NCI-H1092 treated with DMSO at 0.1 percent for 48 hours (cell line): ENCODE data around the gene SNX15.

ENCODE experiments used
- DNase-seq: peaks from one replicate; lab custom pipeline; 2025; lab: John Stamatoyannopoulos, UW

SNX15 gene

DNA sequence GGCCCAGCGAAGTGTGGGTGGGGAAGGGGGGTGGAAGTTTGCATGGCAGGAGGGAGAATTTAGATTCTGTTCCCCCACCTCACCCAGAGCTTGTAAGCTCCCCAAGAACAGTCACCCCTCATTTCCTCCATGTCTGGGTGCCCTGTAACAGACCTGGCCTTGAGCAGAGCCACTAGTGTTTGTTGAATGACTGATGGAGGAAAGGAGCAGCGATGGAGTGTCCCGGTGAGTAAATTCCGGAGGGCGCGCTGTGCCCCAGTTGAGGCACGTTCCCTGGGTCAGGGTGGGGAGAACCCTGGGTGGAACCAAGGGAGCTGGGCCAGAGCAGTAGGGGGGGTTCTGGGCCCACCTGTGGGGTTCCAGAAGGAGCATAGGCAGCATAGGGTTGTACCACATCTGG lies 30.3 kb downstream of the SNX15 start:
- DNase-seq: no peak

DNA sequence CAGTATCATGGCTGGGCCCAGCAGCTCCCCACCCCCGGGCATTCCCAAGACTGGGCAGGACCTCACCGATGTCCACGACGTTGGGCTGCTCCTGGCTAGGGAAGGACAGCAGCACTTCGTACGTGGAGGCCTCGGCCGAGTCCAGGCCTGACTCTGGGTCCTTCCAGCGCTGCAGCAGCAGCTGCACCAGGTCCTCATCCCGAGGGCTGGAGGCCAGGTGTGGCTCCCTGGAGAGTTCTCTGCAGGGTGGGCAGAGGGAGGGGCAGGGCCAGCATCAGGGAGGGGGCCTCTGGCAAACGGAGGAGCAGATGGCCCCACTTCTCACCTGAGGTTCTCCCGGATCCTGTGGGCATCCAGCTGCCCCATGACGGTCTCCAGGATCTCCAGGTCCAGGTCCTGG lies 30.8 kb downstream of the SNX15 start:
- no peak for DNase-seq

DNA sequence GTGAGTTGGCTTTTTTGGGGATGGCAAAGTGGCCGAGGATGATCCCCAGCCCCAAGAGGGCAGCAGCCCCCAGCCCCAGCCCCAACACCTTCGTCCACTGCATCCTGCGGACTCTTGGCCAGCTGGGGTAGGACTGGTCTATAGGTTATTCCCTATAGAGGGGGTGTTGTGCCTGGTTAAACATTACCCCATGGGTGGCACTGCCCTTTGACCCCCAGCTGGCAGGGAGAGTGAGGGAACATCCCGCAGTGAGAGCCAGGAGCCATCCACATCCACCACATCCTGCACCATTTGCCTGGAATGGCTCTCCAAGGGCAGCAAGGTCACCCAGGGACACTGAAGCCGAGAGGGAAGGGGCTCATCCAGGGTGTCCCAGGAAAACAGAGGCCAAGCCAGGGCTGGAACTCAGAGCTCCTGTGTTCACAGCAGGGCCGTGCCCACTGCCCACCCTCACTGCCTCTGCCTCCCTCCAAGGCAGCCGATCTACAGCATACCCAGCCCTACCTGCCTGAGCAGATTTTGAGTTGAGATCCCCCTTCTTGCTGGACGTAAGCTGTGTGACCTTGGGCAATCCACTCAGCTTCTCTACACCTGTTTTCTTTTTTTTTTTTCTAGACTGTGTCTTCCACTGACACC lies 31.3 kb downstream of the SNX15 start, which contains the start of gene NAALADL1:
TSS of gene NAALADL1 (minus strand) at position 135 of the 636 bp plus-strand sequence. CDS start at position 103, 32 bp downstream.
- DNase-seq: no peak

DNA sequence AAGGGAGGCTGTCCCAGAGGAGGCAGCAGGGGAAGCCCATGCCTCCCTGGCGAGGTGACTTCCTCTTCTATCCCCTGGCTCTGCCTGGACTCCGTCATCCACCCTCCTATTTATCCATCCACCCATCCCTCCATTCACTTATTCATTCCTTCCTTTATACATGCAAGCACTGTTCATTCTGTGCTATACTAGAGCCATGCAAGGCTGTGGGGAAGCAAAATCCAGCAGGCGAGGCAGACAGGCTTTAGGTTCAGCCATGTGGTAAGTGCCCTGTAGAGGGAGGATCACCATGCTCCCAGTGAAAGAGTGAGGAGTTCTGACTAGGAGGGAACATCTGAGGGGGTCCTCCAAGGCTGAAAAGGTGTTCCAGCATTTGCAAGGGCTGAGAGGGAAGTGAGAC lies 32.3 kb downstream of the SNX15 start:
- no peak for DNase-seq

DNA sequence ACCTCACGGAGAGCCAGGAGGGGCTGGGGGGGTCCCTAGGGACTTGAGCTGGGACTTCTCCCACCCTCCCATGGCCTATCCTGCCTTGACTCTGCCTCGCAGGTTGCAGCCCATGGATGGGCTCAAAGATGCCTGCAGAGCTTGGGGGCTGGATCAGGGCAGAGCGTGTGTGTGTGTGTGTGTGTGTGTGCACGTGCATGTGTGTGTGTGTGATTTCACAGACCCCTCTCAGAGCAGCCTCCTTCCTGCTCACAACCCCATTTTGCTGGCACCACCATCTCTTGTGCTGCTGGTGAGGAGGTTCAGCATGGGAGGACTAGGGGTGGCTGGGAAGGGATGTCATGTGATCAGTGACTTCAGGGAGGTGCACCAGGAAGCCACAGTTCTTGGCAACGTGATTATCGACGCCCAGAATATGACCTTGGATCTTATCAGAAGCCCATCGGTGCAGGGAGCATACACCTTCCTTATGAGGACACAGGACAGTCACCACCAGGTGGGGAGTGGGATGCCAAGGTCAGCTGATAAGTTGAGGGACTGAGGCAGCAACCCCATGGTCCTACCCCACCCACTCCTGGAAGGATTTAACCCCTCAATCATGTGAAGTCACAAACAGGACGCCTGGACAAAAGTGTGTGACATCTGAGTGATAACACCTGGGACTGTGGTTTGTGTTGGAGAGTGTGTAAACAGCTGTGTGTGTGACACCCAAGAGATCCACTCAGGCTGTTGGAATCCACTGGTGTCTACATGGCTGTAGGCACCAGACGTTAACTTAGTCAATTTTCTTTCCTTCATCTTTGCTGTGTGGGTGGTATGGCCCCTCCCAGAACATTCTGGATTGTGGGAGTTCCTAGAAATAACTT lies 33.0 kb downstream of the SNX15 start:
- DNase-seq: no peak

DNA sequence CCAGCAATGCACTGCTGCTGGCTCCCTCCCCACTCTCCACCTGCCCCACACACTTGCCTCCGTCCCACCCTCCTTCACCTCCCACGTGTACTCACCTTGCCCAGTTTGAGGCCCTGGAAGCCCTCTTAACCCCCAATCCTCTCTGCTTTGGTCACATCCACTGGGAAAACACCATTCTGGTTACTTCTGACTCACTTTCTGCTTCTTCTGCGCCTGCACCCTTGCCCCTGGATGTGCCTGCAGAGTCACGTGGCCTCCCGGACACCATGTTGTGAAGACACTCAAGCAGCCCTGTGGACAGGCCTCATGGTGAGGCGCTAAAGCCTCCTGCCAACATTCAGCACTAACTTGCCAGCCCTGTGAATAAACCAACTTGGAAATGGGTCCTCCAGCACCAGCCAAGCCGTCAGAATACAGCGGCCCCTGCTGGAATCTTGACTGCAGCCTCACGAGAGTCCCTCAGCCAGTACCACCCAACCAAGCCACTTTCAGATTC lies 33.7 kb downstream of the SNX15 start:
- DNase-seq: no peak

DNA sequence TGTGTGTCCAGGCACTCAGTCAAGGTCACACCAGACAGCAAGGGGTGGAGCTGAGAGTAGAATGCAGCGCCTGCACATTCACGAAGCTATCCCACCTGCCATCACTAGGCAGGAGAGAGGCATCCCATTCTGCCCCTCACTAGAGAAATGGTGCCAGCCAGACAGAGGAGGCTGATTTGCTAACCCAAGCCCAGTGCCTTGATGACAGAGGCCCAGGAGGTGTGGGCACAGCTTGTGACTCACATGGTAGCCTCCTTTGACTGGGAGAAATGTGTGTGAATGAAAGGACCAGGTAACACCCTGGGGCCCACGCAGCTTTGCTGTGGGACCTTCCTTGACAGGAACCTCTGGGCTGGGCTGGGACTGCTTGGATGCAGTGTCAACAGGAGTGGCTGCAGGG lies 36.3 kb downstream of the SNX15 start:
- DNase-seq: no peak

DNA sequence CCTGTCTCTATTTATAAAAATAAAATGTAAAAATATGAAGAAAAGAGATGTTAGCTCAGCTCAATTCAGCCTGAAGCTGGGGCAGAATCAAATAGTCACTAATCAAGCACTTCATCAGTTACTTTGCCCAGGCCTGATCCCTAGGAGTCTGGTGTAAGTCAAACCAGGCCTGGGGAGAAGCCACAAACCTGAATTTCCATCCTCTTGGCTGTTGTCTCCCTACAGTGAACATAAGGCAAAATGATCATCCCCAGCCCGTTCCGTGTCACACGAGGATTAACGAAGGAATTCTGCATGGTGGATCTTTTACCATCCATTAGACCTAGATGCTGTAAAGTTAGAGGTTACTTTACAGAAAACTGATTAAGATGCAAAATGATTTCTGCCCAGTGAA lies 37.6 kb downstream of the SNX15 start:
- no peak for DNase-seq

DNA sequence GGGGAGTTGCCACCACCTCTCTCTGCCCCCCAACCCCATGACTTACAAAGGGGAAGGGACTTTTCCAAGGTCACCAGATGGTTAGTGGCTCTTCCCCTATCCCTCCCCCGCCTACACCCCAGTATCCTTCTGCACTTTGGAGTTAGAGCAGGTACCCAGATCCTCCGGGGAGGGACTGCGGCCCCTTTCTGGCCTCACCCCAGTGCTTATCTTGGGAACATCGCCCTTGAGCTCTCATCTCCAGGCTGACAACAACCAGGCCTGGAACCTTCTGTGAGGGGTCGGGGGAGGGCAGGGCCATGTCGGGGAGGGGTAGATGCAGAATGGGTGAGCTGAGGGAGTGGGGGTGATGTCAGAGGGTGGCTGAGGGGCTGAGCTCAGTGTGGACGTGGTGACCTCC lies 38.6 kb downstream of the SNX15 start:
- DNase-seq: no peak

DNA sequence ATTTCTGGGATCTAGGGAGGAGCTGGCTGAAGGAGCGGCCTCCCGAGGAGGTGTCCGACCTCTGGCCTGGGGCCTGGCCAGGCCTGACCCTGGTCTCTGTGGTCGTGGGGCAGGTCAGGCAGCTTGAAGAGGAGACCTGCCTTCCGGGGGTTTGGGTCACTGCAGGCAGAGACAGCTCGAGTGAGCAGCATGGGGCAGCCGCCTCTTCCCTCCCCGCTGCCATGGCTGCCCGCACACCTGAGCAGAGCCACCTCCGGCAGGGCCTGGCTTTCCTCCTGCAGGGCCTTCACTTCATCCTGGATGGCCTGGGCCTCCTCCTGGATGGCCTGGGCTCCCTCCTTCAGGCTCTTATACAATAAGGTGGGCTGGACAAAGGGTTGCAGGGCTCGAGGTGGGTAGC lies 39.1 kb downstream of the SNX15 start:
- DNase-seq: no peak

DNA sequence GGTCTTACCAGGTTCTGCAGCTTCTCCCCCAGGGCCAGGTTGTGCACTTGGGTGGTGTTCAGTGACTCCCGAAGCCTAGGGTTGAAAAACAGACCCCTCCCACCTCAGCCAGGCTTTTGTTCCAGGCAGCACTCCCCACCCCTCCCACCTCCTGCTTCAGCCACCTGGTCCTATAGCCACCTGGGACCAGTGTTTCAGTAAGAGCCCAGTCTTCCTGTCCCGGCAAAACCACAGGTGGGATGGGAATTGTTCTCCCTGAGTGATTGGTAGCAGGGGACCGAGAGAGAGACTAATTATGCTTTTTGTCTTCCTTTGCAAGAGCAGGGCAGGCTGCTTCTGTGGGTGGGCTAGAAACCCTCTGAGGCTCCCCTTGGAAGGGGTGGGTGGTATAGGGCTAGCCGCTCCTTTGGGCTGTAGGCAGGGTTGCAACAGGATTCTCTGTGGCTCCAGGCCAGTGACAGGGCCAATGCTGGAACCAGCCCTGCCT lies 39.6 kb downstream of the SNX15 start:
- DNase-seq: no peak

DNA sequence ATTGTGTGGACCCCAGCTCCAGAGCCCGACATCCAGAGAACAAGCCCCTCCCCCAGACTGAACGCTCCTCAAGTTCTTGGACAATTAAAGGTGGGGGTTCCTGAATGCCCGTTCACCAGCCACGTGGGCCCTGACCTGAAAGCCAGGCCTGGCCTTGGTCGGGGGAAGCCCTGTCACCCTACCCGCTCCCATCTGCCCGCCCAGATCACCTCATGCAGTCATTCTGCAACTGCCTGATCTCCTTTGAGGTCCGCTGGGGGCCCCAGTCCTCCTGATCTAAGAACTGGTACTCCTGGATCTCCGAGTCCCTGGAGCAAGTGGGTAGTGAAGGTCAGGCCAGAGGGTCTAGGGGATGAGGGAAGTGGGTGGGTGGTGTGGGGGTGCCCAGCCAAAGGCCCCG lies 40.2 kb downstream of the SNX15 start:
- no peak for DNase-seq

DNA sequence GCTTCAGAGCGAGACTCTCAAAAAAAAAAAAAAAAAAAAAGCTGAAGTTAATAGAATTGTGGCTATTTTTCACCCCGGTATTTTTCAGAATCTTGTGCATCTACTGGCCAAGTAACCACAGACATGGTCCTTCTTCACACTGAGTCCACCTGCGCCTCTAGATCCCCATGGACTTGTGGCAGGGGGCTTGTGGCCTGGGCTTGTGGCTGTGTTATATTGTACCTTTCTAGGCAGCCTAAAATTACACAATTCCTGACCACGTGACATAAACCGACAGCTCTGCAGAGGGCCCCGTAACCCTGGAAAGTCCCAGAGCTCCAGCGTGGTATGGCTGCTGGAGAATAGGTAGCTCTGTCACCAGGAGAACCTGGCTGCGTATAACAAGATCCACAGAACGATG lies 42.0 kb downstream of the SNX15 start:
- no peak for DNase-seq

DNA sequence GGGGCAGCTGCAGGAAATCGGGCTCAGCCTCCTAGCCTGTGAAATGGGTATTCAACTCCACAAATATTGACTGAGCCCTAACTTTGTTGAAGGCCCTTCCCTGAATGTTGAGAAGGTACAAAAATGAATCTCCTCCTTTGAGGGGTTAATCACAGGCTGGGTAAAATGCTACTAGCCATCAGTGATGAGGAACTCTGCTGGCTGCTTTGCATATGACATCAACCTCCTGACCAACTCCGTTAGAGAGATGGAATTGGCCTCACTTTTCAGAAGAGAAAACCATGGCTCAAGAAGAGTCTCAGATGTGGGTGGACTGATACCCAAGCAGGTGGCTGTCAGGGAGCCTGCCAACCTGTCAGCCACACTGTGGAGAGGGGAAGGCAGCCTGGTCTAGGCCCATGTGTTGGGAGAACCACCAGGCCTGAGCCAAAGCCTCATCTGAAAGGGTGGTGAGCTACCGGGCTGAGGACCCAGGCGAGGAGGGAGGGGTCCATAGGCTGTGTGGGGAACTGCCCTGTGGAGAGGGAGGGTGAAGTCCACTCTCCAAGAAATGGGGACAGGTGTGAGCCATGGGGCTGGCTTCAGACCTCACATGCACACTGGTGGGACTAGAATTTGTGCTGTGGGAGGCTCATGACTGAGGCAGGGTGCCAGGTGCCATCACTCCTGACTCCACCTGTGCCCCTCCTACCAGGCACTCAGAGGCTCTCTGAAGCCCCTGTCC lies 44.8 kb downstream of the SNX15 start:
- DNase-seq: no peak

DNA sequence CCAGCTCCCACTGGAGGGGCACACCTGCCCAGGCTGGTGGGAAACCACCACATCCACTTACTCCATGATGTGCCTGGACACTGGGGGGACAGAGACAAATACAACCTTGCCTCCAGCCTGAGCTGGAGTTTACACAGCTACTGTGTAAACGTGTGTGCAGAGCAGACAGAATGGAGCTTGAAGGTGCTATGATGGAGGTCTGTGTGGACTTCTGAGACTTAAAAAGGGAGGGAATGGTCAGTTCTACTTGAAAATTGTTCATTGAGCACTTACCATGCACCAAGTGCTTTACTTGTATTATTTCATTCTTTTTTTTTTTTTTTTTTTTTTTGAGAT lies 45.4 kb downstream of the SNX15 start:
- DNase-seq: no peak

DNA sequence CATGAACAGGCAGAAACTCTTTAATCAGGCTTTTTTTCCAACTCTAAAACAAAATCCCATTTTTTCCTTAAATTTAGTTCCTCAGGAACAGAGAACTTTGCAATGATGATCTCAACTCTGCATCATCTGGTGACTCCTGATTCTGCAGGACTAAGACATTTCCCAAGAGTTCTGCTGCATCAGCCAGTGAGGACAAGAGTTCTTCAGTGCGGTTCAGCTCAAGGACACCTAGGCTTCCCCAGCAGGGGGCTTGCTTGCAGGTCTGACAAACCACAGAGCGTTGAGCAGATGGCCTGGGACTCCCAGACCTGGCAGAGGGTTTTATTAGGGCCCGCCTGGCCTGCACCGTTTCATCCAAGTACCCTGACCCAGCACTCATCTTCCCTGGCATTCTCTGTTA lies 50.2 kb downstream of the SNX15 start:
- DNase-seq: no peak

DNA sequence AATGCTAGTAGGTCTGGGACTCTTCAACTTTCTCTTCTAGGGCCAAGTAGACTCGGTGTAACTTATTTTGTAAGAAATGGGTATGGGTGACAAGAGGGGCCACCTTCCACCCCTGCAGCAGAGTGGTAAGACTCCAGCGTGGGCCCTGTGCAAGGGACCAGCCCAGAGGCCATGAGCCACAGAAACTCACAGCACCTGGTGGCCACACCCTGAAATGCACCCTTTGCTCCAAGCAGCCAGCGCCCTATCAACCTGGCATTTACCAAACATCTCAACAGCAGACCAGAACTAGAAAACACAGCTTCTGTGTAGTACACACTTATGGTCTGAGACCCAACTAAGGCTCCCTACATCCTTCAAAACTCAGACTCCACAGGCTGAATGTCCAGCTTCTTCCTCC lies 50.9 kb downstream of the SNX15 start:
- DNase-seq: peak; percentile 34

DNA sequence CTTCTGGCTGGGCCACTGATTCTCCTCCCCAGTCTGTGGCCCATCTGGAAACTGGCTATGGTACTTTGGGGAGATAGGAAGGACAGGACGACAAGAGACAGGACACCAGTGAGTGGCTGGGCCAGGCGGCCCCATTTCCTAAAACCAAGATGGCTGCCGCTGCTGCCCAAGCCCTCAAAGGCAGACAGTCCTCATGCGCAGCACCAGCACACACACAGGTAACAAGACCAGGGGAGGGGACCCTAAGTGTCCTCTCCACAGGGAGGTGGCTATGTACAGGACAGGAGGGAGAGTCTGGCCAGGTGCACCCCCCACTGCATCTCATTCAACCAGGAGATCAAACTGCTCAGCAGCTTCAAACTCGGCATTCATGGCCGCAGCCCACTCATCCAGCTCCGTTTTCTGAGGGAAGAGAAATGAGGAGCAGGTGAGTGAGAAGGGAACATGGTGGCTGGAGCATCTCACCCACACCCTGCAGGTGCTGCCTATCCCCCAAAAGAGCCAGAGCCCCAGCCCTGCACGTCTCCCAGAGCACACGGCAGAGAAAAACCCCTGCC lies 51.6 kb downstream of the SNX15 start:
- DNase-seq: no peak

DNA sequence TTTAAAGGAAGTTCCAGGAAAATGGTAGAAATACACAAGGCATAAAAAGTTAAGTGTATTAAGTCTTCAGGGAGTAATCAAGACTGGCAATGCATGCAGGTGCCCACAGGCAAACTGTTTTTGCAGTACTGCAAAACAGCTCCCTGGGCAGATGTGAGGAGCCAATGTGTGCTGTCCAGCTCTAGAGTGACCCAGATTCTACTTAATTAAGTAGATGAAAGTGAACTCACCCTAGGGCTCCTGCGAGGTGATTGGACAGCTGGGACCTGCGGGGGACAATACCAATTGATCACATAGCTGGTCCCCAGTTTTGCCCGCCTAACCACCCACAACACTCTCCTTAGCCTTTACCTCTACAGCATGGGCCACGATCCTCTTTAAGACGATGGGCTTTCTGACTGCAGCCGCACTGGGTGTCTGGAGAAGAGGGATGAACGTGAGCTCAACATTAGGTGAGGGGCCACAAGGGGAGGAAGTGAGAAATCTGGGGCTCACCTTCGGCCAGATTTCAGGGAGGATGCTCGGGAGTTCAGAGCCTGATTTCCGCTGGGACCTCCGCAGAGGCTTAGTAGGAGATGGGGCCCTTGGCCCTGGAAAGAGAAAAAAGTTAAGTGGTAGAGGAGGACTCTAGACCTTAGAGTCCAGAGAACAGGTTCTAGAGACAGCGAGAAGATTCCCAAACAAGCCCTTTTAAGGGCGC lies 56.0 kb downstream of the SNX15 start:
- DNase-seq: no peak

DNA sequence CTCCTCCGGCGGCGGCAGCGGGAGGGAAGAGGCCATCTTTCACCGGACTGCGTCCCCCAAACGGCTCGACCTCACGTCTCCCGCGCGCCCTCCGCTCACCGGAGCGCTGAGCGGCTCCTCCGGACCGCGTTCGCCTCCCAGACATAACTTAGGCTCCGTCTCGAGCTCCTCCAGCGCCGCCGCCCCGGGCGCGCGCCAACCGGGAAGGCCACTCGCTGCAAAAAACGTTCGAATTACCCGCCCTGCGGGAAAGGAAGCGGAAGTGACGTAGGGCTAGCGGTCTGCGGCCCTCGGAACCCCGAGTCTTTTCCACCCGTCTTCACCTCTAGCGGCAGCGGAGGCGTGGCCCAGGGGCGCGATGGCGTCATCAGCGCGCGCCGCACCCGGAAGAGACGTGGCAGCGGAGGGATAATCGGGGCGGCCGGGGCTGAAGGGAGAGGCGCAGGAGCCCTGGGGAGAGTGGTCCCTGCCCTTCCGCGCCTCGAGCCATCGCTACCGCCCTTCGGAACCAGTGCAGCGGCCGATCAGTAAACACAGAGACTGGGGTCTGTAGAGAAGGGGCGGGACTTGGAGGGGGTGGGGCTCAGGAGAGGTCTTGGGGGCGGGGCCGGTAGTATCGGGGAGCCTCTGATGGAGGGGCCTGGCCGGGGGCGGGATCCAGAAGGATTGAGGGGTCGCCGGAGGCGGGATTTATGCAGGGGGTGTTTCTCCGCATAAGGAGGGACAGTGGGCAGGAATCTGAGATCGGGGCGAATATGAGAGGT lies 56.8 kb downstream of the SNX15 start, which contains the start of the genes CDCA5 and ZFPL1:
TSS of gene CDCA5 (minus strand) at position 207 of the 764 bp plus-strand sequence. CDS start at position 145, 62 bp downstream.
TSS of gene ZFPL1 (plus strand) at position 389 of the 764 bp plus-strand sequence. CDS start 477 bp downstream, outside the sequence.
- peak; percentile 98 for DNase-seq
